D721Med (cell line): Measurements from ENCODE around the gene ATG9B.

Experiments used
- DNase-seq: peaks from one replicate; pipeline ENCODE4 v3.0.0; 2011; ENCODE audit warnings: low spot score; ENCODE audit not compliant: insufficient read length
- FAIRE-seq: peaks from 2 replicates; lab custom pipeline; 2011; peaks lifted over from hg19 to GRCh38; lab: Jason Lieb, UNC
- TF ChIP-seq, protein P1 (sequence below): IDR thresholded peaks from 2 replicates; pipeline ENCODE4 v1.5.1; 2012; ENCODE audit warnings: mild to moderate bottlenecking, control low read depth; ENCODE audit not compliant: insufficient read depth; ENCODE audit errors: missing control alignments

The ATG9B gene

DNA sequence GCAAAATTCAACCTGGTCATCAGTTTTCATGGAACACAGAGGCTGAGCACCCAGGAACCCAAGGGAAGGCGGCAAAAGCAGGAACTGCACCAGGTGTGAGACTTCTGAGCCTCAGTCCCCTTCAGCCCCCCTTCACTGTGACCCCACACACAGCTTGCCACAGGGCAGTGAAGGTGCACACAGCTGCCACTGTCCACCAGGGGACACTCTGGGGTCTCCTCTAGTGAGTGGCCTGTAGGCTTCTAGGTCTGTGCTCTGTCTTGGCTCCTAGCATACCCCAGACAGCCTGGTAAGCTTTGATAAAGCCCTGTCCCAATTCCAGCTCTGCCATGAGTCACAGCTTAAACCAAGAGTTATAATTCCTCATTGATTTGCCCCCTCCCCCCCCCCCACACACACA lies 58.3 kb downstream of the ATG9B start:
- no peak for DNase-seq
- no peak for FAIRE-seq
- TF ChIP-seq, protein P1, sequence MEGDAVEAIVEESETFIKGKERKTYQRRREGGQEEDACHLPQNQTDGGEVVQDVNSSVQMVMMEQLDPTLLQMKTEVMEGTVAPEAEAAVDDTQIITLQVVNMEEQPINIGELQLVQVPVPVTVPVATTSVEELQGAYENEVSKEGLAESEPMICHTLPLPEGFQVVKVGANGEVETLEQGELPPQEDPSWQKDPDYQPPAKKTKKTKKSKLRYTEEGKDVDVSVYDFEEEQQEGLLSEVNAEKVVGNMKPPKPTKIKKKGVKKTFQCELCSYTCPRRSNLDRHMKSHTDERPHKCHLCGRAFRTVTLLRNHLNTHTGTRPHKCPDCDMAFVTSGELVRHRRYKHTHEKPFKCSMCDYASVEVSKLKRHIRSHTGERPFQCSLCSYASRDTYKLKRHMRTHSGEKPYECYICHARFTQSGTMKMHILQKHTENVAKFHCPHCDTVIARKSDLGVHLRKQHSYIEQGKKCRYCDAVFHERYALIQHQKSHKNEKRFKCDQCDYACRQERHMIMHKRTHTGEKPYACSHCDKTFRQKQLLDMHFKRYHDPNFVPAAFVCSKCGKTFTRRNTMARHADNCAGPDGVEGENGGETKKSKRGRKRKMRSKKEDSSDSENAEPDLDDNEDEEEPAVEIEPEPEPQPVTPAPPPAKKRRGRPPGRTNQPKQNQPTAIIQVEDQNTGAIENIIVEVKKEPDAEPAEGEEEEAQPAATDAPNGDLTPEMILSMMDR, result no peak

- DNase-seq (no peak), FAIRE-seq (no peak)
These were observed 58.9 kb downstream of the ATG9B start for GRCh38 chr7:150965273-150965830.

More at GRCh38 chr7:150965273-150965830, 58.9 kb downstream of the ATG9B start:
- TF ChIP-seq, protein P1, result no peak
